HS-27A (cell line): ENCODE measurements around the gene SH3D21.

ENCODE experiments used
- DNase-seq: peaks from one replicate; pipeline ENCODE4 v3.0.0-alpha.2; 2012; ENCODE audit warnings: low read depth, missing footprints

The SH3D21 gene

DNA sequence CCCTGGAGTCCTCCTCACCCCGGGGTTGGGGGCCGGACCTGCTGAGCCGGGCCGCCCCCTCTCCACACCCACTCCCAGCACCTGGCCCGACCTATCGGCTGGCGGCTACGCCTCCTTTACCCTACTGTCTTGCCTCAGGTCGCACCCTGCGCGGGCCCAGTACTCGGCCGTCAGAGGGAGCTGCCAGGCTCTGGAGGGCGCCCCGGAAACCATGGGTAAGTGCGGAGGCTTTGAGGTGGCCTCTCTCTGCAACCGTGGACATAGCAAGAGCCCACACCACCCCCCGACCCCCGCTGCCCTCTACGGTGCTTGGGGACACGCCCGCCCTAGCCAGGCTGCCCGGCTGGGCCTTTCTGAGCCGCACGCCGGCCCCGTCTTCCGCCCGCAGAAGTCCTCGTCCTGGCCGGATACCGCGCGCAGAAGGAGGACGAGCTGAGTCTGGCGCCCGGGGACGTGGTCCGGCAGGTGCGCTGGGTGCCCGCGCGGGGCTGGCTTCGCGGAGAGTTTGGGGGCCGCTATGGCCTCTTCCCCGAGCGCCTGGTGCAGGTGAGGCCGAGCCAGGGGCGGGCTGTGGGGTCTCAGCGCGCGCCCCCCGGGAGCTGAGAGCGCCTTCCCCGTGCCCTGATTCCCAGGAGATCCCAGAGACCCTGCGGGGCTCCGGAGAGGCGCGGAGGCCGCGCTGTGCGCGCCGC is at the start of gene SH3D21:
SH3D21 (plus strand) TSS at position 159 of the 692 bp plus-strand sequence; CDS start at position 212, 53 bp downstream.
- DNase-seq, result no peak

DNA sequence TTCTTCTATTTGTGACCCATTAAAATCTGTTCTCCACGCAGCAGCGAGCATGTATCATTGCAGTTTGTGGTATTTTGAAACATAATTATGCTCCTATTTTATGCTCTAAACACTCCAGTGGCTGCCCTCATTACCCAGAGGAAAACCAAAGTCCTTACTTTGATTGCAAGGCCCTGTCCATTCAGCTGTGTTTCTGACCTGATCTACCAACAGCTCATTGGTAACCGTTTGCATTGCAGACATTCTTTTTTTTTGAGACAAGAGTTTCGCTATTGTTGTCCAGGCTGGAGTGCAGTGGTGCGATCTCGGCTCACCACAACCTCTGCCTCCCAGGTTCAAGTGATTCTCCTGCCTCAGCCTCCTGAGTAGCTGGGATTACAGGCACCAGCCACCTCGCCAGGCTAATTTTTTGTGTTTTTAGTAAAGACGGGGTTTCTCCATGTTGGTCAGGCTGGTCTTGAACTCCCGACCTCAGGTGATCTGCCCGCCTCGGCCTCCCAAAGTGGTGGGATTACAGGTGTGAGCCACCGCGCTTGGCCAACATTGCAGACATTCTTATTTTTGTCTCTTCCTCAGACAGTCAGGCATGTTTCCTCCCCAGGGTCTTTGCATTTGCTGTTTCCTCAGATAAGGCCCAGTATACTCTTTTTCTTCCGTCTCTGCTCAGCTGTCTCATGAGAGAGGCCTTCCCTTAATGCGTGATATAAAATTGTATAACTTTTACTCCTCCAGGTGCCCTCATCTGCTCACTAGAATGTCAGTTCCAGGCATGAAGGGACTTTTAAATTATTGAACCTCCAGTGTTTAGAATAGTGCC is 49.4 kb upstream of the SH3D21 start:
- no peak for DNase-seq

DNA sequence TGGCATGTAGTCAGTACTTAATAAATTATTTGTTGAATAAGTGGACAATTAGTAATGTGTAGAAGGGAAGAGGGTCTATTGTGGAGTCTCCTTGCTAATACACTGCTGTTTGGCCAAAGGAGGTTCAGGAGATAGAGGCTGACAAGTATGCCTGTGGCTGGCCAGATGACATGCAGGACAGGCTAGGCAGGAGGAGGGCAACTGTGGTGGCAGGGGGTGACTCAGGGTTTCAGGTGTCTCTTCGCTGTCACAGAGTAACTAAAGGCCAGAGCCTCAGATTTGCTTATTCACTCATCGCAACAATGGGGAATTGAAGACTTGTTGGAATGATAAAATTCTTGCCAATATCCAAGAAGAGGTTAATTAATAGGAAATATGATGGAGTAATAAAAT is 48.8 kb upstream of the SH3D21 start:
- DNase-seq, result no peak

DNA sequence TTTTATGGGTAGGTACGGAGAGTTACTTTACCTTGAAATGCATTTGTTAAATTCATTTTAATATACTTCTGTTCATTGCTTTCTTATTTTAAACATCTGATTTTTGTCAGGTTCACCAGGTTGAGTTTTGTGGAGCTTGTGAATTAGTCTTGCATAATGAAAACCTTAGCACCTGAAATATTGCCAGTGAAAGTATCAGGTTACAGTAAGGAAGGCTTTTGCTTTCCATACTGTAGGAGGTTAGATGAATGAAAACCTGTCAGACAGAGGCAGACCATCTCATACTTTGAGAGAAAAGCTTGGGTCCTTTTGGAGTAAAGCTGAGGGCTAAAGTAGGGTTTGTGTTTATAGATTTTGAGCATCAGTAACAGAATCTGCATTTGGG is 47.2 kb upstream of the SH3D21 start:
- no peak for DNase-seq

DNA sequence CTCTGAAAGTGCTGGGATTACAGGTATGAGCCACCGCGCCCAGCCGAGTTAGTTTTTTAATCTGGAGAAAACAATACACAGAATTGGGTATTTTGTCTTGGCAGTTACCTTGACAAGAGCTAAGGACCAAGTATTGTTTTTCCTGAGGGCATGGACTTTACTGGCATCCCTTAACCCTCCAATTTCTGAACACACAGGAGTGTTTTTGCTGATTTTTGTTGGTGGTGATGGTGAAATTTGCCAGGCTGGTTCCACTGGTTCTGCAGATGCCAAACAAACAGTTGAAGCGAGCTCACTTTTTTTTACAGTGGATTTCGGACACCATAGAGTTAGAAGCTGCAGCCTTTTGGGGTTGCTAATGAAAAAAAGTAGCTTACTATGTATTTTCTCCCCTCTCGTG is 37.2 kb upstream of the SH3D21 start:
- DNase-seq, result no peak

DNA sequence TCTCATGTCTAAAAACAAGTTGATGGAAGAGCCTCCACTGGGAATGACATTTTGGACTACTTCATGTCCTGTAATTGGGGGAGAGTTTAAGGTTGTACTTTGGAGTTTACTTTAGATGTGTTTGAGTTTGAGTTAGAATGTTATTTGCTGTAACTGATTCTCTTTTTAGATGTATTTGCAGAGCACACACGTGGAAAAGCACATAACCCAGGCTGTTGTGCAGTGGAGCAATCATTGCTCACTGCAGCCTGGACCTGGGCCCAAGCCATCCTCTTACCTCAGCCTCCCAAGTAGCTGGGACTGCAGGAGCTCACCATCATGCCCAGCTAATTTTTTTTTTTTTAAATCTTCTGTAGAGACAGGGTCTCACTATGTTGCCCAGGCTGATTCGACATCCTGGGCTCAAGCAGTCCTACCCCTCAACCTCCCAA is 36.7 kb upstream of the SH3D21 start:
- DNase-seq, result no peak

DNA sequence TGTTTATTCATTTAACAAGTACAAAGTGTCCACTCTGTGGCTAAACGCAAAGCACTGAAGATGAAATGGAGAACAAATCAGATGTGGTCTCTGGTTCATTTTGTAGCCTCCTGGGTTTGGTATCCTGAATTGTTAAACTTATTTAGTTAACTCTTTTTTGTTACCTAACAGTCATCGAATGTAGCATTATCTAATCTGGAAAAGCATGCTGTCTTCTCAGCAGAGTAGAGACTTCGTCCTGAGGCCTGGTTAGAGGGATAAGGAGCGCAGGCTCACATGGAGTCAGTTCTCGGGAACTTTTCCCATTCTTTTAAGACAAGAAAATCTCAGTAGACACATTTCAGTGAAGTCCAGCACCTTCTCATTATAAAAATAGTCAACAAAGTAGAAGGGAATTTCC is 33.1 kb upstream of the SH3D21 start:
- DNase-seq, result no peak

DNA sequence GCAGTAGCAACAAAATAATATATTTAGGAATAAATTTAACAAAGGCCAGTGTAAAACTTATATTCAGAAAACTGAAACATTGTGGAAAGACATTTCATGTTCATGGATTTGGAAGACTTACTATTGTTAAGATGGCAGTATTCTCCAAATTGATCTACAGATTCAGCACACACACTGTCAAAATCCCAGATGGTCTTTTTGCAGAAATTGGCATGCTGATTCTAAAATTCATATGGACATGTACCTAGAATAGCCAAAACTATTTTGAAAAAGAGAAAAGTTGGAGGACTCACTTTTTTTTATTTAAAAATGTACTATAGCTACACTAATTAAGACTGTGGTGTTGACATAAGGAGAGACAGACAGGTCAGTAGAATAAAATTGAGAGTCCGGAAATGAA is 32.0 kb upstream of the SH3D21 start:
- DNase-seq, result no peak

DNA sequence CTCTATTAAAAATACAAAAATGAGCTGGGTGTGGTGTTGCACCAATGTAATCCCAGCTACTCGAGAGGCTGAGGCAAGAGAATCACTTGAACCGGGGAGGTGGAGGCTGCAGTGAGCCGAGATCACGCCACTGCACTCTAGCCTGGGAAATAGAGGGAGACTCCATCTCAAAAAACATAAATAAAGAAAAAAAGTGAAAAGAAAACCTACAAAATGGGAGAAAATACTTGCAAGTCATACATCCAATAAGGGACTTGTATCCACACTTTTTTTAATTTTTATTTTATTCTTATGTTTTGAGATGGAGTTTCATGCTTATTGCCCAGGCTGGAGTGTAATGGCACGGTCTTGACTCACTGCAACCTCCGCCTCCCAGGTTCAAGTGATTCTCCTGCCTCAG is 29.5 kb upstream of the SH3D21 start:
- no peak for DNase-seq

DNA sequence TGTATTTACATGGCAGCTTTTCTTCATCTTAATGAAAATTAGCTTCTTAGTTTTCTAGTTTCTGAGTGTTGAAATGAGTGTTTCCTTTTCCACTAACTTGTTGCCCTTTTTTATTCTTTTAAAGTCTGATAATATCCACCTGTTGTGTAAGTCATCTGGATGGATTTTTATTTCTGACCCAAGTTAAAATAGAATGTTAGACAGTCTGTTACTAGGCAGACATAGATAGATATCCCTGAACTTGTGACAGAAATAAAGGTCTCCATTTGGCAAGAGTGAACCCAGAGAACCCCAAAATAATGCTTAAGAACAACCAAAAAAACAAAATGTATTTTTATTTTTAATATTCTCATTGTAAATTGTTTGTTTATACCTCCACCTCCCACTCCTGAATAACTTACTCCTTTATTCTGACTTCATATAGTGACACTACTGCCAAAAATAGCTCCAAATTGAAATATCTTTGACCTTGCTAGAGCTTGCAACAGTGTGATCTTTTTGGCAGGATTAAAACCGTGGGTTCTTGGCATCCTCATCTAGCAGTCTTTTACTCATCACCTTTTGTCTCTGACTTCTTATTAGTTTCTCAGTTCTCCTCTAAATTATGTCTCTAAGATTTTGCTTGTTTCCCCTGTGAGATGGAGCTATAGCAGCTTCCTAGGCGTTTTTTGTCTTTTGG is 26.9 kb upstream of the SH3D21 start:
- DNase-seq, result no peak

DNA sequence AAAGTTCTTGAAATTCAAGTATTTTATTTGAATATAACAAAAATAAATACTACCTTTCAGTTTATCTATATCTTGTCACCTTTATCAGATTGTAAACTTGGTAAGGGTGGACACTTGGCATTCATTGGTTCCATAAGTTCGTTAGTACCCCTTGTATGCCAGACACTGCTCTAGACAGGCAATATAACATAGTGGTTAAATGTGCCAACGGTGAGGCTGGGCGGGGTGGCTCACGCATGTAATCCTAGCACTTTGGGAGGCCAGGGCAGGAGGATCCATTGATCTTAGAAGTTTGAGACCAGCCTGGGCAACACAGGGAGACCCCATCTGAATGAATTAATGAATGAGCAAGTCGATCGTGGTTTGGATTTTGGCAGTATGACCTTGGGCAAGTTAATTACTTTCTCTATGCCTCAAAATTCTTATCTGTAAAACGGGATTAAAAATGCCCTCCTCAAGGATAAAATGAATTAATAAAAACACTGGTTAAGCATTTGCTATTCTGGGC is 26.3 kb upstream of the SH3D21 start:
- no peak for DNase-seq

DNA sequence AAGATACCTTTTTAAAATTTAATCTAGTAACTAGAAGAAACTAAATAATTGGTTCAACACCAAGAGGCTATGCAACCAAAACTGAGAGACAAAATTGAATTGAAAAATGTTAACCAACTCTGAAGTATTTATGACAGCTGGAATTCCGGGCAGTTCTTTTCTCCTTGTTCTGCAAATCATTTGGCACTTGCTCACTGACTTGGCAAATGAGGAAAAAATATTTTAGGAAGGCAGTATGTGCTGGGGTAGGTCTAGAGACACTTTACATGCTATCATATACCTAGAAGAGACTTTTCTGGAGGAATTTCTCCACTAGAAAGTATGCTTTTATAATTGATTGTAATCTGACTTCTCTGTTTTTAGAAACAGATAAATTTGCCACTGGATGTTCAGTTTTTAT is 22.1 kb upstream of the SH3D21 start:
- DNase-seq, result no peak

DNA sequence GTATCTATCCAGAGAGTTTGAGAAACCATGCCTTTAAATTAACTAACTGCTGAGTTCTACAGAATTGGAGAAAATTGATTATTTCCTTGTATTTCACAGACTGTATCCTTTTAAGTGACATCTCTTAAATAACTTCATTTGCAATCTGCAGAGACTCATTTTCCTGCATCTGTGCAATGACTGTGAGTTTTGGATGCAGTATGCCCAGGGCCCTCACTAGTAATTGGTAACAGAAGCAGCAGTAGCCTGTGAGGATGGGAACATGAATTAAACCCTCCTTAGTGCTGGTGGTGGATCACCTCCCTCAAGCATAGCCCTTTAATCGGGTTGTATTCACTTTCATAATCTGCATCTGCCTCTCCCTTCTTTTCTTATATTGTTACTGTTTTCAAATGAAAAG is 21.7 kb upstream of the SH3D21 start:
- DNase-seq, result no peak

DNA sequence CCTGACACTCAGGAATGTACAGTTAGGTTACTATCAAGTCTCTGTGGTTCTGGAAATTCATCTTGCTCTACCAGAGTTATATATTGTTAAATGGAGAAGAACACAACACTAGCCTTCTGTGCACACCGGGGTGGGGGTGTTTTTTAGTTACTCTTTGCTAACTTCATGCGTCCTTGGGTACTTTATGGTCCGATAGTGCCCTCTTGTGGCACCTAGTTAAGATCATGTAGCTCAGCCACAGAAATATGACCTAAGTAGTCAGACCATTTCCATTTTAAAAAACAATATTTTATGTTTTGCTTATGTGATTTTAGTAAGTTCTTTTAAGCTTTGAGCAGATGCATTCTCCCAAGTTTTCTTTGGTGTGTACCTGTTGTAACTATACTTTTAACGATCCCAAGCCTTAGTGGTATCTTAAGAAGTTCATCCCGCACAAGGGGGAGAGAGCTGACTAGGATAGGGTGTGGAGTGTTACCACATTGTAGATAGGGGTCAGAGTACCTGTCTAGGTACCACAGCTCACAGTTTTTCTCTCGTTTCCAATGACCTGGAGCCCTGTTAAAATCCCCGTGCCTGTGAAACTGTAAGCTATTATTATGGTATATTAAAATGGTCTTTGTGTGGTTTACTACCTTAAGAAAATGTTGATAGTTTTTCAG is 20.6 kb upstream of the SH3D21 start:
- peak; percentile 51 for DNase-seq

DNA sequence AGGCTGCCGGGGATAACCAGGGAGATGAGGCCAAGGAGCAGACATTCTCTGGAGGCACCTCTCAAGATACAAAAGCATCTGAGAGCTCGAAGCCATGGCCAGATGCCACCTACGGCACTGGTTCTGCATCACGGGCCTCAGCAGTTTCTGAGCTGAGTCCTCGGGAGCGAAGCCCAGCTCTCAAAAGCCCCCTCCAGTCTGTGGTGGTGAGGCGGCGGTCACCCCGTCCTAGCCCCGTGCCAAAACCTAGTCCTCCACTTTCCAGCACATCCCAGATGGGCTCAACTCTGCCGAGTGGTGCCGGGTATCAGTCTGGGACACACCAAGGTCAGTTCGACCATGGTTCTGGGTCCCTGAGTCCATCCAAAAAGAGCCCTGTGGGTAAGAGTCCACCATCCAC is 19.4 kb upstream of the SH3D21 start:
- DNase-seq, result no peak

DNA sequence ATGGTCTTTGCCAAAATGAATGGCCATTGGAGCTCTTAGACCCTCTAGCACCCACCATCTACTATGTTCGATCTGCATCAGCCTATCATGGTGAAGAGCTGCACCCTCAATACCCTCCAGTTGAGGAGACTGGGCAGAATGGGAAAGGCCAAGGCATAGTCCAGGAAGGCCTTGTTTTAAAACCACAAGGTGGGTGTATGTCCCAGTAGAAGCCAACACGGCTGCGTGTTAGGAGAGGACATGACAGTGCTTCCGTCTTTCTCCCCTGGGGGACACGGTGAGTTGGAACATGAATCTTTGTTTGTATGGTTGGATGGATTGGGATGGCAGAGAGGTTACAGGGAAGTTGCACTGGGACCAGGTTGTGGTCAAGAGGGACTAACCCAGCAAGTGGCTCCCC is 18.6 kb upstream of the SH3D21 start:
- no peak for DNase-seq

DNA sequence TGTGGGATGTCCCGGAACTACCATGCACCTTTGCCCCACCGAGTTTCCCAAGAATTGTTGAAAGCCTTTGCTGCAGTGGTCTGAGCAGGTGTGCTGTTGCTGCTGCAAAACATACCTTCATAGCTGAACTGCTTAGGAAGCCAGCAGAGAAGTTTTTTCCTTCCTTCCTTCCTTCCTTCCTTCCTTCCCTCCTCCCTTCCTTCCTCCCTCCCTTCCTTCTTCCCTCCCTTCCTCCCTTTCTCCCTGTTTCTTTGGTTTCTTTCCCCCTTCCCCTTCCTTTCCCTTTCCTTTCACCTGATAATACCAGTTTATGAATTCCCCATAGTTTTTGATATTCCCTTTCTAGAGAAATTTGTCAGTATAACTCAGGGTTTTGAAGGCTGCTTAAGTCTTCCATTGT is 10.8 kb upstream of the SH3D21 start:
- DNase-seq, result no peak

DNA sequence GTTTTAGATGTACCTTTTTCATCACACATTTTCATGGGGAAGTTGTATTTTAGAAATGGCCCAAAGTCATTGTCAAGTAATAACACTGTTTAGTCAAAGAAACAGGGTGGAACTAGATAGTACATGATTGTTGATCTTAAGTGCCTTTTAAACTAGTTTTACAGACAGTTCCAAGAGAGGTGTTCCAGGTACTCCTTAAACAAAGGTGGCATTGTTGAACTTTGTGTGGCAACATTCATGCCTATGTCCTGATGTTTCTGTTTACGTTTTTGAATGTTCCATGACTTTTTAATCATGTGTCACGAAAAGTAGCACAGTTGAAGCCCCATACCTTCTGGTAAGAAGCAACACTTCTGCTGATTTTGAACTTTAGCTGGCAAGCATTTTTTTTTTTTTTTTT is 9.1 kb upstream of the SH3D21 start:
- DNase-seq, result no peak

DNA sequence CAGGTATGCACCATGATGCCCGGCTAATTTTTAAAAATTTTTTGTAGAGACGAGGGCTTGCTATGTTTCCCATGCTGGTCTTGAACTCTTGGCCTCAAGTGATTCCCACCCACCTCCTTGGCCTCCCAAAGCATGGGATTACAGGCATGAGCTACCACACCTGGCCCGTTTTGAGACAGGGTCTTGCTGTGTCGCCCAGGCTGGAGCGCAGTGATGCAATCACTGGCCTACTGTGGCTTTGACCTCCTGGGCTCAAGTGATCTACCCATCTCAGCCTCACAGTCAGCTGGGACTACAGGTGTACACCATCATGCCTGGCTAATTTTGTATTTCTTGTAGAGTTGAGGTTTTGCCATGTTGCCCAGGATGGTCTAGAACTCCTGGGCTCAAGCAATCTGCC is 7.5 kb upstream of the SH3D21 start:
- no peak for DNase-seq

DNA sequence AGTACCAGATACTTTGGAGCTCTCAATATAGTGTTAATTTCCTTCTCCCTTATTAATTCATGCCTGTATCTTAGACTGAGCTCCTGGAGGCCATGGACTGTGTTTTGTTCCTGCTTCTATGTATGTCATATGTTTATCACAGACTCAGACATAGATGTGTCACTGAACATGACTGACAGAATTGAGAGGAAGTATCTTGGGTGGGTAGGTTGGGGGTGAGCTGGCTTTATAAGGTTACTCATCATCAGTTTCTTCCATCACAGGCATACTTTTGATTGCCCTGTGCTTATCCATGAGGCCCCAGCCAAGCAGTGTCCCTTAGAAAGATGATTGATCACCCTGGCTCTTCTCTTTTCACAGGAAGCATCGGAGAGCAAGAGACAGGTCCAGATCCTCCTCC is 5.6 kb upstream of the SH3D21 start:
- DNase-seq, result no peak

DNA sequence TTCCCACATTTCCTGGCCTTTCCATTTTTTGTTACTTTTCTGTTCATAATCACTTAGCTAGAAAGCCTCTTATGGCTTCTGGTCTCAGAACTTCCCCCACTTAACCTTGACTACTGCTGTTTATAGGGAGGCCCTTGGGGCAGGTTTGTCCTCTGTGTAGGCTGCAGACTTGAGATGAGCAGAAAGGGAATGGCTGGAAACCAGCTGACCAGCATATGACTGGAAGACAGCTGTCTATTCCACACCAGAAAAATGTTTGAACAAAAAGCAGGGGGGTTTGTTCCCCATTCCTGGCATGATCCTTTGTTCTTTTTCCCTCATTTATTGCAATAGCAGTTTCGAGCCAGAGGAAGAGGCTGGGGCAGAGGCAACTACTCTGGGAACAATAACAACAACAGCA is 4.9 kb upstream of the SH3D21 start:
- no peak for DNase-seq

DNA sequence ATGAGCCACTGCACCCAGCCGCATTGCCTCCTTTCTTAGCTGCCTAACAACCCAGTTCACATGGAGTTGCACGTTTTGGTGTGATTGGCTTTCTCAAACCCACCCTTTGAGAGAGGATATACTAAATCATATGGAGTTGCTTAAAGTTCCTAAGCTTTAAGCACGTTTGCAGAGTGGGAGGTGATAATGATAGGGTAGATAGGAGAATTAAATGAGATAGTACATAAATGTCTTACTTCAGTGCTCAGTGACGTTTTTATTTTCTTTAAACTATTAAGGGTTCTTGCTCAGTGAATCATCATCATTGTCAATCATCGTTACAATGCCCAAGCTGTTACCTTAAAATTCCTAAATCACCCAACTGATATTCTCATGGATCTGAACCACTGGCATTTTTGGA is 2.9 kb upstream of the SH3D21 start:
- no peak for DNase-seq
